SJCRH30 (cell line): ENCODE measurements around the gene SLC2A13. TPM values are rescaled to one million over a fixed set of nuclear protein-coding genes. Genes with fewer than 3 reads are reported as not detected.
"Not testable (repeated sequence)": the region's sequence is repeated elsewhere in the genome, so short reads cannot be mapped to it uniquely, and the experiment has no call there.

Experiments used
- DNase-seq, 2 experiments: peaks; one replicate each; pipeline ENCODE4 v3.0.0-alpha.2; 2015 to 2020
- H3K27ac ChIP-seq: fragments of 250-450 bp; sonication (Bioruptor Pico); 2 replicates; pipeline ENCODE4 v1.5.1; 2020; ENCODE audit warnings: mild to moderate bottlenecking, moderate library complexity
- H3K27me3 ChIP-seq: fragments of 250-450 bp; sonication (Bioruptor Pico); 2 replicates; pipeline ENCODE4 v1.5.1; 2020; ENCODE audit warnings: mild to moderate bottlenecking, moderate library complexity
- H3K36me3 ChIP-seq: fragments of 250-450 bp; sonication (Bioruptor Pico); 2 replicates; pipeline ENCODE4 v1.5.1; 2020; ENCODE audit warnings: mild to moderate bottlenecking, moderate library complexity
- H3K4me1 ChIP-seq: fragments of 250-450 bp; sonication (Bioruptor Pico); 2 replicates; pipeline ENCODE4 v1.5.1; 2020; ENCODE audit warnings: mild to moderate bottlenecking, moderate library complexity
- H3K4me3 ChIP-seq: fragments of 250-450 bp; sonication (Bioruptor Pico); 2 replicates; pipeline ENCODE4 v1.5.1; 2020; ENCODE audit warnings: mild to moderate bottlenecking, moderate library complexity
- H3K9me3 ChIP-seq: fragments of 250-450 bp; sonication (Bioruptor Pico); replicated peaks from 2 replicates; pipeline ENCODE4 v1.5.1; 2020; ENCODE audit warnings: mild to moderate bottlenecking, moderate library complexity
- total RNA-seq: library from RNA; depleted of rRNA; stranded (reverse); fragments of >200 nt; shearing (Covaris generic); gene quantifications from 2 replicates; pipeline ENCODE4 v1.2.3, GENCODE V29; 2014

Gene SLC2A13
- total RNA-seq, 1 experiment from 2014 or later, result 11.1 TPM

- no peak for DNase-seq
- H3K27me3 ChIP-seq, result no peaks in the 10 kb centered on the region
- no peaks in the 10 kb centered on the region for H3K4me1 ChIP-seq
- no peak overlapping the region for H3K27ac ChIP-seq
- no peaks in the 10 kb centered on the region for H3K9me3 ChIP-seq
- H3K4me3 ChIP-seq, result no peak overlapping the region
- H3K36me3 ChIP-seq, result no peaks in the 10 kb centered on the region
Measured at GRCh38 chr12:39803151-39803550, 302.7 kb downstream of the SLC2A13 start.

GRCh38 chr12:39798977-39799376, 306.9 kb downstream of the SLC2A13 start:
- Histone ChIP-seq H3K9me3 (no peaks in the 10 kb centered on the region), H3K4me1 (no peaks in the 10 kb centered on the region), H3K27me3 (no peaks in the 10 kb centered on the region), H3K27ac (no peak overlapping the region), H3K36me3 (no peaks in the 10 kb centered on the region), H3K4me3 (no peak overlapping the region)
- DNase-seq, result no peak

- no peaks in the 10 kb centered on the region for H3K36me3 ChIP-seq
- no peak overlapping the region for H3K27ac ChIP-seq
- no peak overlapping the region for H3K4me3 ChIP-seq
- no peaks in the 10 kb centered on the region for H3K27me3 ChIP-seq
- no peak for DNase-seq
- H3K9me3 ChIP-seq, result no peaks in the 10 kb centered on the region
- no peaks in the 10 kb centered on the region for H3K4me1 ChIP-seq
Measured at GRCh38 chr12:39798429-39798828, 307.5 kb downstream of the SLC2A13 start.

GRCh38 chr12:39795481-39795880, 310.4 kb downstream of the SLC2A13 start:
- Histone ChIP-seq H3K27ac (no peak overlapping the region), H3K4me1 (no peaks in the 10 kb centered on the region), H3K9me3 (no peaks in the 10 kb centered on the region), H3K4me3 (no peak overlapping the region), H3K36me3 (no peaks in the 10 kb centered on the region), H3K27me3 (no peaks in the 10 kb centered on the region)
- no peak for DNase-seq

- H3K4me3 ChIP-seq, result no peak overlapping the region
- DNase-seq, result no peak
- no peaks in the 10 kb centered on the region for H3K27me3 ChIP-seq
- H3K27ac ChIP-seq, result no peak overlapping the region
- no peaks in the 10 kb centered on the region for H3K9me3 ChIP-seq
- H3K4me1 ChIP-seq, result no peaks in the 10 kb centered on the region
- H3K36me3 ChIP-seq, result no peaks in the 10 kb centered on the region
Measured at GRCh38 chr12:39792938-39793337, 312.9 kb downstream of the SLC2A13 start.

- Histone ChIP-seq H3K4me1 (0 out of 2 replicates have a peak, but pooled peaks cover 6% of the 10 kb centered on the region), H3K27ac (no peak overlapping the region), H3K4me3 (no peak overlapping the region), H3K27me3 (no peaks in the 10 kb centered on the region), H3K9me3 (peaks cover 2% of the 10 kb centered on the region; the same call in 1 of the 2 replicates), H3K36me3 (no peaks in the 10 kb centered on the region)
- no peak for DNase-seq
Measured at GRCh38 chr12:39788239-39788638, 317.6 kb downstream of the SLC2A13 start.

GRCh38 chr12:39785814-39786213, 320.1 kb downstream of the SLC2A13 start:
- H3K9me3 ChIP-seq, H3K4me3 ChIP-seq, H3K27me3 ChIP-seq, H3K4me1 ChIP-seq, DNase-seq, H3K36me3 ChIP-seq, H3K27ac ChIP-seq: not testable (repeated sequence)

- Histone ChIP-seq H3K27me3 (no peaks in the 10 kb centered on the region), H3K4me1 (0 out of 2 replicates have a peak, but pooled peaks cover 6% of the 10 kb centered on the region), H3K27ac (no peak overlapping the region)
Measured at GRCh38 chr12:39782026-39782545, 323.8 kb downstream of the SLC2A13 start.

GRCh38 chr12:39780913-39781446, 324.9 kb downstream of the SLC2A13 start:
- Histone ChIP-seq H3K4me3 (no peak overlapping the region), H3K4me1 (no peaks in the 10 kb centered on the region), H3K27me3 (no peaks in the 10 kb centered on the region), H3K27ac (no peak overlapping the region), H3K9me3 (peaks cover 2% of the 10 kb centered on the region; the same call in 1 of the 2 replicates), H3K36me3 (no peaks in the 10 kb centered on the region)
- no peak for DNase-seq

More at GRCh38 chr12:39782026-39782545, 323.8 kb downstream of the SLC2A13 start:
- Histone ChIP-seq H3K9me3 (peaks cover 2% of the 10 kb centered on the region; the same call in 1 of the 2 replicates), H3K4me3 (no peak overlapping the region), H3K36me3 (no peaks in the 10 kb centered on the region)
- DNase-seq, result no peak

- H3K4me3 ChIP-seq, result no peak overlapping the region
- no peak overlapping the region for H3K27ac ChIP-seq
- no peaks in the 10 kb centered on the region for H3K36me3 ChIP-seq
- no peaks in the 10 kb centered on the region for H3K4me1 ChIP-seq
- DNase-seq, result no peak
- no peaks in the 10 kb centered on the region for H3K27me3 ChIP-seq
- peaks cover 2% of the 10 kb centered on the region; the same call in 1 of the 2 replicates for H3K9me3 ChIP-seq
Measured at GRCh38 chr12:39780411-39780912, 325.4 kb downstream of the SLC2A13 start.

GRCh38 chr12:39779768-39780340, 326.0 kb downstream of the SLC2A13 start:
- no peak overlapping the region for H3K27ac ChIP-seq
- no peaks in the 10 kb centered on the region for H3K36me3 ChIP-seq
- no peak overlapping the region for H3K4me3 ChIP-seq
- H3K27me3 ChIP-seq, result no peaks in the 10 kb centered on the region
- H3K4me1 ChIP-seq, result no peaks in the 10 kb centered on the region
- peaks cover 2% of the 10 kb centered on the region; the same call in 1 of the 2 replicates for H3K9me3 ChIP-seq
- no peak for DNase-seq

GRCh38 chr12:39777465-39777864, 328.4 kb downstream of the SLC2A13 start:
- Histone ChIP-seq H3K27ac (no peak overlapping the region), H3K4me1 (no peaks in the 10 kb centered on the region)

GRCh38 chr12:39773266-39773665, 332.6 kb downstream of the SLC2A13 start:
- H3K4me1 ChIP-seq, result no peaks in the 10 kb centered on the region
- no peak overlapping the region for H3K4me3 ChIP-seq

More at GRCh38 chr12:39777465-39777864, 328.4 kb downstream of the SLC2A13 start:
- no peaks in the 10 kb centered on the region for H3K36me3 ChIP-seq
- H3K9me3 ChIP-seq, result no peaks in the 10 kb centered on the region
- no peaks in the 10 kb centered on the region for H3K27me3 ChIP-seq
- no peak overlapping the region for H3K4me3 ChIP-seq
- DNase-seq, result no peak

GRCh38 chr12:39772821-39773259, 333.0 kb downstream of the SLC2A13 start:
- Histone ChIP-seq H3K4me3 (no peak overlapping the region), H3K27me3 (no peaks in the 10 kb centered on the region), H3K4me1 (no peaks in the 10 kb centered on the region), H3K27ac (no peak overlapping the region), H3K9me3 (no peaks in the 10 kb centered on the region), H3K36me3 (no peaks in the 10 kb centered on the region)
- no peak for DNase-seq

More at GRCh38 chr12:39773266-39773665, 332.6 kb downstream of the SLC2A13 start:
- no peaks in the 10 kb centered on the region for H3K9me3 ChIP-seq
- H3K36me3 ChIP-seq, result no peaks in the 10 kb centered on the region
- H3K27me3 ChIP-seq, result no peaks in the 10 kb centered on the region
- DNase-seq, result no peak
- no peak overlapping the region for H3K27ac ChIP-seq

GRCh38 chr12:39771456-39771855, 334.4 kb downstream of the SLC2A13 start:
- H3K4me1 ChIP-seq, result no peaks in the 10 kb centered on the region
- DNase-seq, result no peak
- H3K27me3 ChIP-seq, result no peaks in the 10 kb centered on the region
- no peaks in the 10 kb centered on the region for H3K36me3 ChIP-seq
- no peaks in the 10 kb centered on the region for H3K9me3 ChIP-seq
- no peak overlapping the region for H3K27ac ChIP-seq
- no peak overlapping the region for H3K4me3 ChIP-seq
